Measurements from ENCODE around the gene AP1S1.

DNA sequence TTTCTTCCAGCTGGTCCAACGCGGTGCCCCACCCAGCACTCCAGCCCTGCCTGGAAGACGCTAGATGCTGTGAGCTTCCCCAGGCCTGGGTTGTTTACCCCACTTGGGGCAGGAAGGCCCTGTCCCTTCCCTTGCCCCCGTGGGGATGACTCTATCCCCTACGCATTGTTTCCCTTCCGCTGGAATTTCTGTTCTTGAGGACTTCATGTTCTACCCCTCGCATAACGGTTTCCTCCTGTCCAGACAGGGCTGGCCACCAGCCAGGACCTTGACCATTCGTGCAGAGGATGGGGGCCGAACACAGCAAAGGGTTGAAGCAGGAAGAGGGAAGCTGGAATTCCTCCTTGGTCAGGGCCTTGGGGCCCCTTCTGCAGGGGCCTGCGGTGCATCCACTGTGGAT, 42.0 kb upstream of the AP1S1 start:
- TF ChIP-seq, protein P1, sequence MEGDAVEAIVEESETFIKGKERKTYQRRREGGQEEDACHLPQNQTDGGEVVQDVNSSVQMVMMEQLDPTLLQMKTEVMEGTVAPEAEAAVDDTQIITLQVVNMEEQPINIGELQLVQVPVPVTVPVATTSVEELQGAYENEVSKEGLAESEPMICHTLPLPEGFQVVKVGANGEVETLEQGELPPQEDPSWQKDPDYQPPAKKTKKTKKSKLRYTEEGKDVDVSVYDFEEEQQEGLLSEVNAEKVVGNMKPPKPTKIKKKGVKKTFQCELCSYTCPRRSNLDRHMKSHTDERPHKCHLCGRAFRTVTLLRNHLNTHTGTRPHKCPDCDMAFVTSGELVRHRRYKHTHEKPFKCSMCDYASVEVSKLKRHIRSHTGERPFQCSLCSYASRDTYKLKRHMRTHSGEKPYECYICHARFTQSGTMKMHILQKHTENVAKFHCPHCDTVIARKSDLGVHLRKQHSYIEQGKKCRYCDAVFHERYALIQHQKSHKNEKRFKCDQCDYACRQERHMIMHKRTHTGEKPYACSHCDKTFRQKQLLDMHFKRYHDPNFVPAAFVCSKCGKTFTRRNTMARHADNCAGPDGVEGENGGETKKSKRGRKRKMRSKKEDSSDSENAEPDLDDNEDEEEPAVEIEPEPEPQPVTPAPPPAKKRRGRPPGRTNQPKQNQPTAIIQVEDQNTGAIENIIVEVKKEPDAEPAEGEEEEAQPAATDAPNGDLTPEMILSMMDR (IDR thresholded peaks at IDR 0.05), result no peak
- no peak for TF ChIP-seq POLR2A (IDR thresholded peaks at IDR 0.05)

Measured in testis (tissue), 2 donors.